IMR-90 (cell line): ENCODE results near the gene SNCG.
"Not testable (repeated sequence)": the region's sequence is repeated elsewhere in the genome, so short reads cannot be mapped to it uniquely, and the experiment has no call there.

ENCODE experiments used
- CTCF ChIP-seq: conservative IDR thresholded peaks from 2 replicates; pipeline ENCODE4 v1.5.1; 2012; ENCODE audit warnings: mild to moderate bottlenecking, low read depth, low read length, improper control_type of control experiment
- ELK1 ChIP-seq: fragments of 150-350 bp; IDR thresholded peaks from 2 replicates; pipeline ENCODE4 v1.6.1; 2016; ENCODE audit warnings: low read depth, mild to moderate bottlenecking, low read length, moderate library complexity, borderline replicate concordance
- MAFK ChIP-seq: IDR thresholded peaks from 2 replicates; pipeline ENCODE4 v1.6.1; 2012; ENCODE audit warnings: low read depth, low read length, improper control_type of control experiment
- MAZ ChIP-seq: IDR thresholded peaks from 2 replicates; pipeline ENCODE4 v1.6.1; 2012; ENCODE audit warnings: low read depth, mild to moderate bottlenecking, low read length, improper control_type of control experiment, moderate library complexity, borderline replicate concordance
- MXI1 ChIP-seq: IDR thresholded peaks from 2 replicates; pipeline ENCODE4 v1.6.1; 2012; ENCODE audit warnings: low read depth, mild to moderate bottlenecking, low read length, moderate library complexity, borderline replicate concordance
- POLR2A ChIP-seq: IDR thresholded peaks from 2 replicates; pipeline ENCODE4 v1.6.1; 2012; ENCODE audit warnings: mild to moderate bottlenecking, low read depth, low read length
- SMC3 ChIP-seq: fragments of 150-350 bp; IDR thresholded peaks from 2 replicates; pipeline ENCODE4 v1.6.1; 2016; ENCODE audit warnings: low read depth, mild to moderate bottlenecking, antibody characterized with exemption, low read length, moderate library complexity

GRCh38 chr10:87007124-87007523 lies 48.7 kb downstream of the SNCG start:
- TF ChIP-seq CTCF, MXI1, ELK1, SMC3, MAZ, MAFK, POLR2A: not testable (repeated sequence)
